SK-N-MC (cell line): ENCODE data around the gene NCKAP5.

Source experiments
- EZH2 ChIP-seq: fragments of 200-600 bp; sonication (generic); IDR thresholded peaks from one replicate; pipeline ENCODE4 v1.6.1; 2017; ENCODE audit warnings: antibody characterized with exemption
- FOXP2 ChIP-seq: optimal IDR thresholded peaks from 2 replicates; pipeline ENCODE3; 2011; ENCODE audit warnings: mild to moderate bottlenecking, moderate library complexity; ENCODE audit not compliant: insufficient read depth; ENCODE audit errors: extremely low read length, control extremely low read depth
- POLR2AphosphoS5 ChIP-seq: IDR thresholded peaks from 2 replicates; pipeline ENCODE4 v1.6.1; 2012; ENCODE audit warnings: mild to moderate bottlenecking, low read depth, low read length, borderline replicate concordance

GRCh38 chr2:132670496-132671150, 897.6 kb downstream of the NCKAP5 start:
- TF ChIP-seq POLR2AphosphoS5, result no peak
- TF ChIP-seq EZH2, result no peak
- no peak for TF ChIP-seq FOXP2
